Measurements from ENCODE around the gene FBXO4.

GRCh38 chr5:41882765-41883164 lies 42.3 kb upstream of the FBXO4 start:
- no peak for TF ChIP-seq CTCF (IDR thresholded peaks at IDR 0.05)
- TF ChIP-seq POLR2A (IDR thresholded peaks at IDR 0.05): no peak

Measured in uterus (tissue), 2 donors.